GM18907 (cell line): ENCODE data around the gene ORAI2.
A peak's percentile ranks its signal among the peaks of the same experiment; 100 is the strongest.
"Not testable (repeated sequence)": the region's sequence is repeated elsewhere in the genome, so short reads cannot be mapped to it uniquely, and the experiment has no call there.

ENCODE experiments used
- ATAC-seq: cut with Tn5 transposase; IDR thresholded peaks from one replicate; pipeline ENCODE4 v1.9.1; 2021; ENCODE audit warnings: mild to moderate bottlenecking, moderate library complexity; ENCODE audit not compliant: unreplicated experiment

Gene ORAI2

GRCh38 chr7:102494473-102495149, 61.2 kb downstream of the ORAI2 start:
- peak; percentile 60 for ATAC-seq

GRCh38 chr7:102496861-102497260, 63.5 kb downstream of the ORAI2 start:
- not testable (repeated sequence) for ATAC-seq

- not testable (repeated sequence) for ATAC-seq
These were observed 63.9 kb downstream of the ORAI2 start for GRCh38 chr7:102497308-102497707.

GRCh38 chr7:102498321-102498720, 64.9 kb downstream of the ORAI2 start:
- not testable (repeated sequence) for ATAC-seq

- ATAC-seq = not testable (repeated sequence)
These were observed 69.8 kb downstream of the ORAI2 start for GRCh38 chr7:102503141-102503540.

- ATAC-seq = not testable (repeated sequence)
These were observed 72.2 kb downstream of the ORAI2 start for GRCh38 chr7:102505298-102506185.
